ENCODE data around the gene FOXN3.
"Not testable (repeated sequence)": the region's sequence is repeated elsewhere in the genome, so short reads cannot be mapped to it uniquely, and the experiment has no call there.

FOXN3 gene

GRCh38 chr14:89111232-89111631, 305.8 kb downstream of the FOXN3 start:
- DNase-seq: not testable (repeated sequence)

- DNase-seq: no peak
These were observed 306.9 kb downstream of the FOXN3 start for GRCh38 chr14:89110110-89110509.

- DNase-seq: no peak
These were observed 308.4 kb downstream of the FOXN3 start for GRCh38 chr14:89108608-89109007.

GRCh38 chr14:89107626-89108025, 309.4 kb downstream of the FOXN3 start:
- DNase-seq: no peak

All from activated CD4-positive, alpha-beta T cell treated with anti-CD3 and anti-CD28 coated beads for 4 hours (primary cell).